K562 (cell line): ENCODE measurements around the gene CPS1. TPM values are rescaled to one million over a fixed set of nuclear protein-coding genes. Genes with fewer than 3 reads are reported as not detected.

Source experiments
- ATAC-seq: fragments of 200-7000 bp; cut with Tn5 transposase; 3 replicates; pipeline ENCODE4 v1.9.1; 2020; ENCODE audit warnings: moderate library complexity
- BruUV-seq: library from RNA; stranded (reverse); fragments of 400-500 nt; replicated peaks from 2 replicates; lab custom pipeline; 2021; lab: Mats Ljungman, UMichigan
- CTCF ChIA-PET: fragments of 300-600 bp; formaldehyde crosslinking; extraction: SDS; loops from one replicate; lab custom pipeline; 2021; ENCODE audit warnings: low intra/inter-chr PET ratio; lab: Yijun Ruan, JAX
- POLR2A ChIA-PET: fragments of 300-600, 350-650 bp; sonication (Branson Sonifier 250); formaldehyde crosslinking; extraction: SDS; loops from one replicate; lab custom pipeline; 2021; ENCODE audit warnings: antibody characterized with exemption, inconsistent platforms; lab: Yijun Ruan, JAX
- DNase-seq, 4 experiments: peaks; one replicate each; pipeline versions ENCODE4 v3.0.0 to v3.0.0-alpha.2; 2011 to 2018; ENCODE audit warnings: low spot score in 3 of 4, mixed read lengths in 3 of 4; ENCODE audit errors: extremely low read depth in 1 of 4
- FAIRE-seq: peaks from 2 replicates; lab custom pipeline; 2011; peaks lifted over from hg19 to GRCh38; lab: Jason Lieb, UNC
- H2AFZ ChIP-seq: 2 replicates; pipeline ENCODE4 v1.6.0; 2011; ENCODE audit warnings: low read depth, low read length, control low read depth, inconsistent platforms
- H3K27ac ChIP-seq: fragments of 200-600 bp; 3 replicates; pipeline ENCODE4 v1.8.0; 2011; ENCODE audit warnings: low read depth, mild to moderate bottlenecking, control low read depth, inconsistent platforms, low read length, moderate library complexity, mixed read lengths; ENCODE audit errors: extremely low read depth
- H3K27me3 ChIP-seq, 2 experiments: fragments of 300-600 bp in 1 of 2; 2 replicates in 1 of 2; 3 replicates in 1 of 2; pipeline versions ENCODE4 v1.6.0 to v1.8.0; 2011; ENCODE audit warnings: inconsistent platforms in 2 of 2, low read length in 2 of 2, mild to moderate bottlenecking in 1 of 2, mixed read lengths in 1 of 2, moderate library complexity in 1 of 2; ENCODE audit not compliant: control insufficient read depth in 2 of 2, insufficient read depth in 2 of 2
- H3K36me3 ChIP-seq: fragments of 300-600 bp; 3 replicates; pipeline ENCODE4 v1.8.0; 2011; ENCODE audit warnings: mild to moderate bottlenecking, low read length, inconsistent platforms; ENCODE audit not compliant: control insufficient read depth, insufficient read depth
- H3K4me1 ChIP-seq, 2 experiments: fragments of 200-600 bp in 1 of 2; replicated peaks in 1 of 2; 2 replicates in 1 of 2; 3 replicates in 1 of 2; pipeline versions ENCODE4 v1.5.1 to v1.8.0; 2011; ENCODE audit warnings: inconsistent platforms in 2 of 2, low read length in 2 of 2, mild to moderate bottlenecking in 1 of 2, mixed read lengths in 1 of 2, moderate library complexity in 1 of 2; ENCODE audit not compliant: control insufficient read depth in 2 of 2, insufficient read depth in 2 of 2
- H3K4me2 ChIP-seq: 2 replicates; pipeline ENCODE4 v1.6.1; 2011; ENCODE audit warnings: low read length, control low read depth, inconsistent platforms, mixed read lengths; ENCODE audit not compliant: insufficient read depth
- H3K4me3 ChIP-seq: fragments of 200-600 bp; sonication (generic), shearing (Covaris generic); 2 replicates; pipeline ENCODE4 v1.5.1; 2016; ENCODE audit warnings: control low read depth, inconsistent platforms
- H3K79me2 ChIP-seq: fragments of 200-600 bp; 3 replicates; pipeline ENCODE4 v1.8.0; 2011; ENCODE audit warnings: low read length, inconsistent platforms; ENCODE audit not compliant: control insufficient read depth, insufficient read depth
- H3K9ac ChIP-seq, 2 experiments: 2 replicates each; pipeline versions ENCODE4 v1.6.0 to v1.6.1; 2011; ENCODE audit warnings: low read depth in 2 of 2, low read length in 2 of 2, control low read depth in 1 of 2, inconsistent platforms in 1 of 2, mild to moderate bottlenecking in 1 of 2, mixed read lengths in 1 of 2; ENCODE audit not compliant: insufficient read depth in 1 of 2
- H3K9me1 ChIP-seq: one replicate; pipeline ENCODE4 v1.6.0; 2011; ENCODE audit warnings: inconsistent platforms, mild to moderate bottlenecking, low read length, moderate library complexity; ENCODE audit not compliant: control insufficient read depth, insufficient read depth
- H3K9me3 ChIP-seq: replicated peaks from 2 replicates; pipeline ENCODE4 v1.5.1; 2011; ENCODE audit warnings: low read depth, low read length, inconsistent platforms; ENCODE audit not compliant: control insufficient read depth, insufficient read depth
- H4K20me1 ChIP-seq: replicated peaks from 2 replicates; pipeline ENCODE4 v1.6.1; 2011; ENCODE audit warnings: low read length, inconsistent platforms, mixed read lengths; ENCODE audit not compliant: control insufficient read depth, insufficient read depth
- EZH2 ChIP-seq: IDR thresholded peaks from 2 replicates; pipeline ENCODE4 v1.6.1; 2012; ENCODE audit warnings: low read depth, mild to moderate bottlenecking, inconsistent platforms, low read length, borderline replicate concordance
- FOS ChIP-seq: IDR thresholded peaks from 3 replicates; pipeline ENCODE4 v1.6.1; 2011; ENCODE audit not compliant: insufficient read length; ENCODE audit errors: extremely low read depth
- GATAD2B ChIP-seq: fragments of 450-650 bp; IDR thresholded peaks from 2 replicates; pipeline ENCODE4 v1.6.1; 2017; ENCODE audit warnings: mild to moderate bottlenecking, borderline replicate concordance
- HNRNPUL1 ChIP-seq: fragments of 200-400 bp; formaldehyde crosslinking; IDR thresholded peaks from 2 replicates; pipeline ENCODE4 v1.6.1; 2017; ENCODE audit warnings: low read length
- ILF3 ChIP-seq: fragments of 450-650 bp; IDR thresholded peaks from 2 replicates; pipeline ENCODE4 v1.6.1; 2018; ENCODE audit warnings: antibody characterized with exemption, mild to moderate bottlenecking, moderate library complexity, borderline replicate concordance
- IRF2 ChIP-seq: sonication (generic); formaldehyde crosslinking; IDR thresholded peaks from 2 replicates; pipeline ENCODE4 v1.8.1; 2022; ENCODE audit warnings: mild to moderate bottlenecking, missing genetic modification reagents
- KLF1 ChIP-seq: fragments of 450-650 bp; IDR thresholded peaks from 2 replicates; pipeline ENCODE4 v1.6.1; 2016; ENCODE audit warnings: missing genetic modification characterization, missing compliant biosample characterization
- NBN ChIP-seq: fragments of 450-650 bp; IDR thresholded peaks from 2 replicates; pipeline ENCODE4 v1.6.1; 2016; ENCODE audit warnings: low read depth, mild to moderate bottlenecking
- RBM14 ChIP-seq: fragments of 200-400 bp; formaldehyde crosslinking; IDR thresholded peaks from 2 replicates; pipeline ENCODE4 v1.6.1; 2018; ENCODE audit warnings: low read depth, mild to moderate bottlenecking, low read length, moderate library complexity, borderline replicate concordance; ENCODE audit not compliant: insufficient read depth
- RBM15 ChIP-seq: fragments of 200-400 bp; formaldehyde crosslinking; IDR thresholded peaks from 2 replicates; pipeline ENCODE4 v1.6.1; 2018; ENCODE audit warnings: mild to moderate bottlenecking, low read length, moderate library complexity; ENCODE audit not compliant: insufficient read depth
- RFX1 ChIP-seq: fragments of 450-650 bp; IDR thresholded peaks from 2 replicates; pipeline ENCODE4 v1.6.1; 2016; ENCODE audit warnings: mild to moderate bottlenecking, moderate library complexity
- SLC30A9 ChIP-seq: fragments of 250-450 bp; sonication (Bioruptor Pico); IDR thresholded peaks from 2 replicates; pipeline ENCODE4 v1.8.0; 2022; ENCODE audit warnings: mild to moderate bottlenecking, moderate library complexity
- SMARCA4 ChIP-seq: fragments of 450-650 bp; IDR thresholded peaks from 2 replicates; pipeline ENCODE4 v1.6.1; 2016
- SRSF9 ChIP-seq: fragments of 200-400 bp; formaldehyde crosslinking; IDR thresholded peaks from 2 replicates; pipeline ENCODE4 v1.6.1; 2017; ENCODE audit warnings: low read depth, low read length, borderline replicate concordance
- TBP ChIP-seq: optimal IDR thresholded peaks from 2 replicates; pipeline ENCODE3; 2011; ENCODE audit warnings: low read depth, low read length, improper control_type of control experiment
- ZNF124 ChIP-seq: sonication (generic); formaldehyde crosslinking; IDR thresholded peaks from 2 replicates; pipeline ENCODE4 v1.8.1; 2022; ENCODE audit warnings: missing genetic modification reagents
- ZNF696 ChIP-seq: fragments of 250-450 bp; sonication (Bioruptor Pico); conservative IDR thresholded peaks from 2 replicates; pipeline ENCODE4 v1.4.0; 2020; ENCODE audit warnings: mild to moderate bottlenecking, moderate library complexity
- ZNF780A ChIP-seq: fragments of 250-450 bp; sonication (Bioruptor Pico); IDR thresholded peaks from 2 replicates; pipeline ENCODE4 v1.5.0; 2021; ENCODE audit warnings: mild to moderate bottlenecking
- WGBS: fragments of 100-300 bp; shearing (Covaris generic); methylation state at CpG from one replicate; pipeline ENCODE4 v1.1.6; 2016; ENCODE audit warnings: low coverage, mixed read lengths; ENCODE audit not compliant: insufficient coverage; ENCODE audit errors: missing lambda C conversion rate; 5-methylcytosine and 5-hydroxymethylcytosine counted together
- in situ Hi-C: fragments of 300-500 bp; cut with MboI; formaldehyde crosslinking; loops from 4 replicates; pipeline ENCODE4 v1.15.0; 2018; ENCODE audit warnings: inconsistent platforms, mixed read lengths
- intact Hi-C: fragments of 100-400 bp; cut with micrococcal nuclease; formaldehyde crosslinking; loops from 2 replicates; pipeline ENCODE4 v1.14.2; 2022
- polyA plus RNA-seq, 8 experiments: library from polyadenylated mRNA; depleted of rRNA in 4 of 8; stranded (reverse) in 5 of 8; unstranded in 3 of 8; fragments of >200 nt; fragmentation: Nextera tagmentation in 2 of 8; fragmentation: Illumina TruSeq in 1 of 8; extraction: Ambion mirVana in 2 of 8; extraction: Trizol in 1 of 8; gene quantifications; 2 replicates each; pipeline versions ENCODE4 v1.2.1 to v1.2.3, GENCODE V29; 2011 to 2014; ENCODE audit warnings: inconsistent platforms in 1 of 8, missing spikeins in 1 of 8
- total RNA-seq, 7 experiments: library from RNA; depleted of rRNA in 6 of 7; stranded (reverse); fragments of >200 nt in 6 of 7; fragmentation: Illumina TruSeq in 2 of 7; extraction: Trizol in 2 of 7; gene quantifications; 2 replicates each; pipeline versions ENCODE4 v1.2.1 to v1.2.3, GENCODE V29; 2011 to 2021; ENCODE audit warnings: low replicate concordance in 1 of 7
- TF ChIP-seq, protein P1 (sequence below), 2 experiments: fragments of 450-650 bp in 1 of 2; sonication (generic) in 1 of 2; formaldehyde crosslinking; conservative IDR thresholded peaks; 2 replicates each; pipeline versions ENCODE4 v1.4.0 to v1.8.1; 2020 to 2022; ENCODE audit warnings: mild to moderate bottlenecking in 1 of 2, missing genetic modification reagents in 1 of 2
- TF ChIP-seq, protein P2 (sequence below): fragments of 250-450 bp; sonication (Bioruptor Pico); IDR thresholded peaks from 2 replicates; pipeline ENCODE4 v1.4.0; 2020; ENCODE audit warnings: mild to moderate bottlenecking

The CPS1 gene
- total and polyA plus RNA-seq, 9 of the 15 experiments (the other 6 are each of a cell fraction or from before 2014, with no cell fraction given), result 2.4 to 13.5 (median 6.0) TPM

DNA sequence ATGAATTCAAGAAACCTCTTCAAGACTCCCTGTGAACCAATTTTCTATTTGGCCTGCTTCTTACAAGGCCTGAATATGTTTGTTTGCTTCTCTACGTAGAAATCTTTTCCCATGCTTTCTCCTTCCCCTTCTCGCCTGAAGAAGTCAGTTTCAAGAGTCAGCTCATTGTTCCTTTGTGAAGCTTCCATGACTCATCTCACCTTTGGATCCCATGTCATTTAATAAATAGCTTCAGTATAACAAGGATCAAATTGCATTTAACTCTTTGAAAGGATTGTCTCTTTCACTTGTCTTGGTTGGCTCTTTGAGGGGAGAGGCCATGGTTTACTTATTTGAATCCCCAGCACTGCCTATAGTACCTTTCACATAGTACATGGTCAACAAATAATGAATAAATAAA, 28.4 kb downstream of the CPS1 start:
- in situ Hi-C loops (no loop called here), intact Hi-C loops (no loop called here)
- Histone ChIP-seq H3K27me3 (no peaks in the 10 kb centered on the region), H3K27ac (no peak overlapping the region), H3K79me2 (no peaks in the 10 kb centered on the region), H3K4me3 (no peak overlapping the region), H3K4me1 (no peaks in the 10 kb centered on the region), H3K9me1 (no peaks in the 10 kb centered on the region), H3K9ac (no peak overlapping the region), H3K4me2 (no peak overlapping the region), H4K20me1 (no peaks in the 10 kb centered on the region), H2AFZ (no peak overlapping the region), H3K36me3 (no peaks in the 10 kb centered on the region), H3K9me3 (no peaks in the 10 kb centered on the region)
- ChIA-PET POLR2A (no interaction called here), CTCF (no interaction called here)
- no peak for ATAC-seq
- no peak for FAIRE-seq
- BruUV-seq, result no TSS peak
- DNase-seq, result no peak
- TF ChIP-seq KLF1 (tag) (no peak), NBN (no peak), HNRNPUL1 (no peak), GATAD2B (no peak), RBM15 (no peak), TBP (no peak), ZNF124 (CRISPR knock-in tag) (no peak), SRSF9 (no peak), SMARCA4 (no peak), SLC30A9 (CRISPR knock-in tag) (no peak), FOS (no peak), RBM14 (no peak), ILF3 (no peak), ZNF696 (no peak), EZH2 (no peak), ZNF780A (no peak), RFX1 (no peak), IRF2 (CRISPR knock-in tag) (no peak)
- TF ChIP-seq, protein P1, sequence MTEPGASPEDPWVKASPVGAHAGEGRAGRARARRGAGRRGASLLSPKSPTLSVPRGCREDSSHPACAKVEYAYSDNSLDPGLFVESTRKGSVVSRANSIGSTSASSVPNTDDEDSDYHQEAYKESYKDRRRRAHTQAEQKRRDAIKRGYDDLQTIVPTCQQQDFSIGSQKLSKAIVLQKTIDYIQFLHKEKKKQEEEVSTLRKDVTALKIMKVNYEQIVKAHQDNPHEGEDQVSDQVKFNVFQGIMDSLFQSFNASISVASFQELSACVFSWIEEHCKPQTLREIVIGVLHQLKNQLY (CRISPR knock-in tag; conservative IDR thresholded peaks at IDR 0.05), result no peak
- TF ChIP-seq, protein P2, sequence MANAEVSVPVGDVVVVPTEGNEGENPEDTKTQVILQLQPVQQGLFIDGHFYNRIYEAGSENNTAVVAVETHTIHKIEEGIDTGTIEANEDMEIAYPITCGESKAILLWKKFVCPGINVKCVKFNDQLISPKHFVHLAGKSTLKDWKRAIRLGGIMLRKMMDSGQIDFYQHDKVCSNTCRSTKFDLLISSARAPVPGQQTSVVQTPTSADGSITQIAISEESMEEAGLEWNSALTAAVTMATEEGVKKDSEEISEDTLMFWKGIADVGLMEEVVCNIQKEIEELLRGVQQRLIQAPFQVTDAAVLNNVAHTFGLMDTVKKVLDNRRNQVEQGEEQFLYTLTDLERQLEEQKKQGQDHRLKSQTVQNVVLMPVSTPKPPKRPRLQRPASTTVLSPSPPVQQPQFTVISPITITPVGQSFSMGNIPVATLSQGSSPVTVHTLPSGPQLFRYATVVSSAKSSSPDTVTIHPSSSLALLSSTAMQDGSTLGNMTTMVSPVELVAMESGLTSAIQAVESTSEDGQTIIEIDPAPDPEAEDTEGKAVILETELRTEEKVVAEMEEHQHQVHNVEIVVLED, result no peak
- 14% methylated on average over 1 of the region's 2 CpGs for WGBS
